ENCODE results near the gene DHRS11.

The DHRS11 gene

DNA sequence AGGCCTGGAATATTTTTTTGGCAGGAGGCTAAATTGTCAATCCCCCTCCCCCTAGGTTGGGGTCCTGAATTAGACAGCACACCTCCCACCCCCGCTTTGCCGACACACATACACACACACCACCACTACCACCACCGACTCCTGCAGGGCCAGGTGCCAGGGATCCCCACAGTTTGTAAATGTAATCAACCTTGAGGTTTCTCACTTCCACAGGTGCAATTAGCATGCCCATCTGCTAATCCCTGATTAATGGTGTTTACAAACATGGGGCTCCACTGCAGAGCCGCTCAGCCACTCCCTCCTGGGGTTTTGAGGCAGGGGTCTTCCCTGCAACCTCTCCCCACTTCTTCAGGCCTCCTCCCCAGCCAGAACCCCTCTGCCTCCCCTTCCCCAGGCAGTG, 21.5 kb downstream of the DHRS11 start:
- no peak for DNase-seq (ENCODE audit: low read depth in 2 of 3, low spot score in 1 of 3)

DNA sequence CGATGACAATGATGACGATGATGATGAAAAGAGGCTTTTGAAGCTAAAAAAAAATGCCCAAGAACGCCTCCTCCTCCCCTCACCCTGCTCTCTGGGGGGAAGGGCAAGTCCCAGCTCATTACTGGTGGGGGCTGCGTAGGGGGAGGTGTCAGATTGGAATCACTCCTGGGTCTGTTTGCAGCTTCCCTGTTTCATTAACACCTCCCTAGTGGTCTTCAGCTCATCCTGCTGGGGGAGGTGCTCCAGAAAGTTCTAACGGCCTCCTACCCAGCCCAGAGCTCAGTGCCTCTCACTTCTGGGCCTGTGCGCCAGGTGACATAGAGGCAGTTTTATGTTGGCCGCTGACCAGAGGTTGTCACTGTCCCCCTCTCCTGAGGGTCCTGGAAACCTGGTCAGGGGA, 22.4 kb downstream of the DHRS11 start:
- DNase-seq (ENCODE audit: low read depth in 2 of 3, low spot score in 1 of 3): no peak

DNA sequence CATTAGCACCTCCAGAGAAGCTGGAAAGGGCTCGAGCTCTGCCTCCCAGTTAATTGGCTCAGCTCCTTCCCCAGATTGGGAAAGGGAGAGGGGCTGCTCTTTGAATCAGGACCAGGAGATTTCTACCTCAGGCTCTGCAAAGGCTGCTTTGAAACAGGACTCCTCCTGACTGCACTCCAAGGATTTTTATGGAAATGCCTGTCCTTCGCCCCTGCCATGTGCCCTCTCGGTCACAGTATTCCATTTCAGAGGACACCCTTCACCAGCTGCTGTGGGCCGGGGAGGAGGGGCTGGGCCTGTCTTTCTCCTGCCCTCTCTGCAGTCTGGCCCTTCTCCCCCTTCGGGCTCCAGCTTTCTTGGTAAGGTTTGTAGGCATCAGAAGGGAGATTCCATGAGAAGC, 23.3 kb downstream of the DHRS11 start:
- DNase-seq (ENCODE audit: low read depth in 2 of 3, low spot score in 1 of 3): no peak

DNA sequence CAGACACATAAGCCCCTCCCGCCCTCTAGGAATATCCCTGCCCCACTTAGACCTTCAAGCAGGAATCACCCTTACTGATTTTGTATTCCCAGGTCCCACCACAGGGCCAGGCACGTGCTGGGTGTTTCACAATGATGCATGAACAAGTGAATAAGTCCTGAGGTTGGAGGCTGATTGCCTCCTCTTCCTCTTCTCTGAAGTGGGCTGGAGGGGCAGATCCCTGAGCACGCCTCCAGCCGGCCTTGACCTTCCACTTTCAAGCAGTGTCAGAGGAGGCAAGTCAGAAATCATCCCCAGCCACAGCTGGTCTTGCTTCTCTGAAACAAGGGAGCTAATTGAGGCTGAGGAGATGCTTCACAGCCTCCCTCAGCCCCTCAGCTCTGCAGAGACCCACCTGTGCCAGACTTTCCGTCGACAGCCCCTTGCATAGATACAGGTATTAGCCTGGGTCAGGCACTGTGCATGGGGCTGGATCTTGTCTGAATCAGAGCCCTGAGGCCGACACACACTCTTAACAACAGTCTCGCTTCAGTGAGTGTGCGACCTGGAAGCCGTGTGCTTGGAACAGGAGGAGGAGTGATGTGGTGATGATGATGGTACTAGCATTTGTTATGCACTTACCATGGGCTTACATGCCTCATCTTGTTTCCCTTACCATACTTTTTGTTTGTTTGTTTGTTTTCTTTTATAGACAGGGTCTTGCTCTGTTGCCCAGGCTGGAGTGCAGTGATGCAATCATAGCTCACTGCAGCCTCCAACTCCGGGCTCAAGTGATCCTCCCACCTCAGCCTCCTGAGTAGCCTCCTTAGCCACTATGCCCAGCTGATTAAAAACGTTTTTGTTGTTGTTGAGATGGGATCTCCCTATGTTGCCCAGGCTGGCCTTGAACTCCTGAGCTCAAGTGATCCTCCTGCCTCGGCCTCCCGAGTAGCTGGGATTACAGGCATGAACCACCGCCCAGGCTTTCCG, 24.7 kb downstream of the DHRS11 start:
- DNase-seq (ENCODE audit: low read depth in 2 of 3, low spot score in 1 of 3): no peak

DNA sequence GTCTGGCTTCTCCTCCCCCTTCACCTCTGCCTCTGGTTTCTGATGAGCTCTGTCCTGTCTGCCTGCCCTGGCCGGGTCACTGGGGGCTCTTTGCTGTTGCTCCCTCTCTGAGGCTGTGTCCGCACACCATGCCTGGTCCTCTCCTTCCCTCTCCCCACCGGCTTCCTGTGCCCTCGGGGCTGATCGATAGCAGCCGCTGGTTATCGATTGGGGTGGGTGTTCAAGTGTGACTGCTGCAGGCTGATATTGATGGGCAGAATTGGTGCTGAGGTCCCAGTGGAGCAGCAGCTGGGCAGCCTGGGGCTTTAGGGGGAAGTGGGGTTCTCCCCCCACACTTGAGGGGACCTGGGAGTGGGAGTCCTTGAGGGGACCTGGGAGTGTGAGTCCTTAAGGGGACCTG, 26.1 kb downstream of the DHRS11 start:
- no peak for DNase-seq (ENCODE audit: low read depth in 2 of 3, low spot score in 1 of 3)

DNA sequence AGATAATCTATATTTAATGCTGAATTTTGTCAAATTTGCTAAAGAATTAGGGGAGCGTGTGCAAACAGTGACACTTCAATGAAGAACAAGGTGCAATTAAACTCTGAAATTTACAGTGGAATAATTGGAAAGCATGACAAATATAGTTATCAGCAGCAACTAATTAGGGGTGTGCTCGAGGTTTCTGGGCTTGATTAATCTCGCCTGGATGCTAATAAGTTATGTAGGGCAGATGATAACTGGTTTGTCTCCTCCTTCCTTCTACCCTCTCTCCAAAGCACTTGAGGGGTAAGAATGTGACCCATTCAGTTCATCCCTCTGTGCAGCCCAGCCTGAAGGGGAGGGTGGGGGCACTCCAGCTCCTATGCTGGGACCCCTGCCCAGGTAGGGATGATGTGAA, 31.6 kb downstream of the DHRS11 start:
- no peak for DNase-seq (ENCODE audit: low read depth in 2 of 3, low spot score in 1 of 3)

DNA sequence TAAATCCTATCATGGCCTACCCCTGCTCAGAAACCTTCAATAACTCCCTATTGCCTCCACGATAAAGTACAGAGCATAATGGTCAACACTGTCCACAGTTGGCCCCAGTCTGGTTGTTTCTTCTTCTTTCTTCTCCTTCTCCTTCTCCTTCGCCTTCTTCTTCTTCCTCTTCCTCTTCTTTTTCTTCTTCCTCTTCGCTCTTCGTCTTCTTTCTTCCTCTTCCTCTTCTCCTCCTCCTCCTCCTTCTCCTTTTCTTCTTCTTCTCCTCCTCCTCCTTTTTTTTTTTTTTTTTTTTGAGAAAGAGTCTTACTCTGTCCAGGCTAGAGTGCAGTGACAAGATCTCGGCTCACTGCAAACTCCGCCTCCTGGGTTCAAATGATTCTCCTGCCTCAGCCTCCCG, 33.5 kb downstream of the DHRS11 start:
- DNase-seq (ENCODE audit: low read depth in 2 of 3, low spot score in 1 of 3): no peak

DNA sequence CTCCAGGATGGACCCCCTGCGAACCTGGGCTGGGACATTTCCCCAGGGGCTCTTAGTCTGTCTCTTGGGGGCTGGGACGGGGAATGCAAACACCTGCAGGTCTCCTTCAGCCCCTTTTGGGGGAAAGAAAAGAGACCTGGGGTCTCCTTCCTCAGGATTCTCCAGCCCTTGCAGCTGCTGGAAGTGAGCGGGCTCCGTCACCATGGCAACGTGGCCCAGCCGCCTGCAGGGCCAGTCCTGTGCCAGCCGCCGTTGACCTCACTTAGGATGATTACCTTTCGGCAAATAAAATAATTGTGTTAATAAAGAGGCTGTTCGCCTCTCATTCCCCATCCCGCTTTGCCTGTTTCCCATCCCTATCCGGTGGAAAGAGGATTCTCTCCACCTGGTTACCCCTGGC, 35.4 kb downstream of the DHRS11 start:
- DNase-seq (ENCODE audit: low read depth in 2 of 3, low spot score in 1 of 3): no peak

DNA sequence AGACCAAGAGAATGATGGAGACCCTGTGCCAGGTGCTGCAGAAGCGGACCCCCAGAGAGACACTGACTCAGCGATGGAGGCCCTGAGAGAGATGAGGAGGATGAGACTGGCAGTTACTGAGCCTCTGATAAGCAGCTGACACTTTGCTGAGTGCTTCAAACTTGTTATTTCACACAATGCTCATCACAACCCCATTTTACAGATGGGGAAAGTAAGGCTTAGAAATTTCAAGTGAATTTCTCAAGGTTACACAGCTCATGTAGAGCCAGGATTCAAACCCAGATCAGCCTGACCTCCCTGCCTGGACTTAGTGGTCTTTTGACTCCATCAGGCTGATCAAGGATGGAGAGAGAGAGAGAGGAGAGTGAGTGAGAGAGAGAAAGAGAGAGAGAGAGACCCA, 36.9 kb downstream of the DHRS11 start:
- no peak for DNase-seq (ENCODE audit: low read depth in 2 of 3, low spot score in 1 of 3)

DNA sequence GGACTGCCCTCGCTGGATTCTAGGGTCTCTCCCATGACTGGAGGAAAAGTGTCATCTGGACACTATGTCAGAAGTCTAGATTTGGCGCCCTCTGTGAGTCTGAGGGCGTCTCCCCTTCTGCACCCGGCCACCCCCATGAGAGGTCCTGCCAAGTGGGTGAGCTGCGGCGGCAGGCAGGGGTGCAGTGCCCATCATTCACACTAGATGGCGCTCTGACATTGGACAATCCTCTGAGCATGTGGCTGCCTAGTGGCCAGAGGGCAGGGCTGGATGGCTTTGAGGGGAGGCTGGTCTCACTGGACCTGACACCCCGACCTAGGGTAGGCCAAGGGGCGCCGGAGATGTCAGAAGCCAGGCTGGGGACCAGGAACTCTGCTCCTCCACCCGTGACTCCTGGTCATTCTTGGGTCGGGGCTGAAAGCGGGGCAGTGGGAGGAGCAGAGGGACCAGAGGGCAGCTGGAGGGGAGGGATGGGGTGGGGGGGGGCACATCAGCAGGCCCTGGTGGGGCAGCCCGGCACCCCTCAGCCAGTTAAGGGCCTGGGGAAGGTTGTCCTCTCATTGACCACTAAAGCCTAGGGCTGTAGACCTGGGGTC, 37.7 kb downstream of the DHRS11 start:
- DNase-seq (ENCODE audit: low read depth in 2 of 3, low spot score in 1 of 3): peak; percentile 57 to 87 (median 71)

DNA sequence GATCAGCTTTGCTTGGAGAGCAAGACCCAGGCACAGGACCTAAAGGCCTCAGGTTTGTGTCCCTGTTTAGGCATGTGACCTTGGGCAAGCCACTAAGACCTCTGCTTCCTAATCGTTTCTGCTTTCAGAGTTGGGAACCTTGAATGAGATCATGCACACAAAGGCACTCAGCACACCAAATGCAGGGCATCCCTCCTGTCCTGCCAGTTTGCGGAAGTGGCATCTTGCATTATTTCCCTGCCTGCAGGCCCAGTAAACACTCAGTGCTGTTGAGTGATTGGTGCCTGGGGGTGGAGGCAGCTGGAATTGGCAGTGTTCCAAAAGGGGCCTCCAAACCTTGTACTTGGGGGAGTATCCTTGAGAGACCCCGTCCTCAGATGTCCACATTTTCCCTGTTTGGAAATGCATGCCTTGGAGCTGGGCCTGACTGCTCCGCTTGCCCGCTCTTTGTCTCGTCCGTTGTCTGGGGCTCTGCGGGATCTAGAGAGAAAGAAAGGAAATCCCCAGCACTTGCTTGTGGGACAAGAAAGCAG, 38.4 kb downstream of the DHRS11 start:
- no peak for DNase-seq (ENCODE audit: low read depth in 2 of 3, low spot score in 1 of 3)

DNA sequence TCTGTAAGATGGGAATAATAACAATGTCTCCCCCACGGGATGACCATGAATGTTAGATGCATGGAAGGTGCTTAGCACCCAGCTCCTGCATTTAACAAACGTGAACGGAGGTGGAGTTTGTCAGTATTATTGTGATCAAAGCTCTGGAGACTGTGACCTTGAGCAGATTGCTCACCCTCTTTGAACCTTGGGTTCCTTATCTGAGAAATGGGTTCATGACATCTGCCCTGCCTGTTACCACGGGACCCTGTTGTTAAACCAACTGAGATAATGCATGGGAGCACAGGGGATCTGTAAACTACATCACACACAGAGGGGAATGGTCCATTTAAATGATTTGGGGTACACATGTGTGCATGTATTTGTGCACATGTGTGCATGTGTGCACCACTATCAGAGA, 39.3 kb downstream of the DHRS11 start:
- no peak for DNase-seq (ENCODE audit: low read depth in 2 of 3, low spot score in 1 of 3)

DNA sequence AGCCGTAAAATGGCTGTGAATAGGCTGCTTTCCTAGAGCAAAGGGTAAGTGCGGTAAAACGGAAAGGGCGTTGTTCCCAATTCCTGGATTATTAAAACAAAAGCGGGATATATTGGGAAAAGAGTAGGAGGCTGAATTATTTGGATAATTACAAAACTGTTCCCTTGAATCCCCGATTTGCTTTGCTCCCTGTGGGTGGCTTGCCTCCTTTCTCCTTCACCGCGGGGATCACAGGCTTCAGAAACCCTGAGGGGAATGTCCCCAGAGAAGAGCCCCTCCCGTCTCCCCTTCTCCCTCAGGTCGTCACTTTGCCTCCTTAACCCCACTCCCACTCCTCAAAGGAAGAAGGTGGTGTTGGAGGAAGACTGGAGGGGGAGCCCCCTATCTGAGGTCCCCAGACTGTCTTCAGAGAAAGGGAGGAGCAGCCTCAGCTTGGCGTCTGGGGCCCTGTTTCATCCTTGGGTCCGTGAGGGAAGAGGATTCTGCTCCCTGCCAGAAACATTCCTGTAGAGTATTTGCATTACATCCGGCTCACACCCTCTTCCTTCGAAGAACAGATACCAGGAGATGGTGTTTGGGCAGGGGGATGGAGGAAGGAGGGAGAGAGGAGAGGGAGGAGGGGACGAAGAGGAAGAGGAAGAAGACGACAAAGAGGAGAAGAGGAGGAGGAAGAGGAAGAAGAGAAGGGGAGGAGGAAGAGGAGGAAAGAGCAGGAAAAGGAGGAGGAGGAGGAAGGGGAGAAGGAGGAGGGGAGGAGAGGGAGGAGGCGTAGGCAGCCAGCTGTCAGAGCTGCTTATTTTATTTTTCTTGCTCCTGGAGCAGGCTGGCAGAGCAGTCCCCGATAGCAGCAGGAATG, 41.5 kb downstream of the DHRS11 start:
- DNase-seq (ENCODE audit: low read depth in 2 of 3, low spot score in 1 of 3): no peak

DNA sequence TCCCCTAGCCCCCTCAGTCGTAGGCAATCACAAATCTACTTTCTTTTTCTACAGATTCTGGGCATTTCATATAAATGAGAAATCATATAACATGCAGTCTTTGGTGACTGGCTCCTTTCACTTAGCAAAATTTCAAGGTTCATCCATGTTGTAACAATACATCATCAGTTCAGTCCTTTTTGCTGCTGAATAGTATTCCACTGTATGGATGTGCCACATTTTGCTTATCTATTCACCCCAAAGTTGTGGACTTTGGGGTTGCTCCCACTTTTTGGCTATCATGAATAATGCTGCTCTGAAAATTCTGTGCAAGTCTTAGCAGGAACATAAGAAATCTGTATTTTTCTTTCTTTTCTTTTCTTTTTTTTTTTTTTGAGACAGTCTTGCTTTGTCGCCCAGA, 48.7 kb downstream of the DHRS11 start:
- no peak for DNase-seq (ENCODE audit: low read depth in 2 of 3, low spot score in 1 of 3)

DNA sequence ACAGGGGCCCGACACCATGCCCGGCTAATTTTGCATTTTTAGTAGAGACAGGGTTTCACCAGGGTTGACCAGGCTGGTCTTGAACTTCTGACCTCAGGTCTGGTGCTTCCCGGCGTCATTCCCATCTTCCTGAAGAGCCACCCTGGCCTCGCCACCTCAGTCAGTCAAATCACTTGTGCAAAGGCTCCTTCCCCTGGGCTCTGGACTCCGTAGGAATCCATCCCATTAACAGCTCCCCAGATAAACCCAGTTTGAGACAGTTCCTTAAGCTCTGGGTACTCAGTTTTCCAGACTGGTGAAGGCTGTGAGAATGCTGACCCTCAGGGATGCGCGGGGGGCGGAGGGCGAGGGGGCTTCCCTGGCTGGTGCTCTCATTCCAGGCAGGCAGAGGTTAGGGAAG, 49.2 kb downstream of the DHRS11 start:
- DNase-seq (ENCODE audit: low read depth in 2 of 3, low spot score in 1 of 3): no peak

DNA sequence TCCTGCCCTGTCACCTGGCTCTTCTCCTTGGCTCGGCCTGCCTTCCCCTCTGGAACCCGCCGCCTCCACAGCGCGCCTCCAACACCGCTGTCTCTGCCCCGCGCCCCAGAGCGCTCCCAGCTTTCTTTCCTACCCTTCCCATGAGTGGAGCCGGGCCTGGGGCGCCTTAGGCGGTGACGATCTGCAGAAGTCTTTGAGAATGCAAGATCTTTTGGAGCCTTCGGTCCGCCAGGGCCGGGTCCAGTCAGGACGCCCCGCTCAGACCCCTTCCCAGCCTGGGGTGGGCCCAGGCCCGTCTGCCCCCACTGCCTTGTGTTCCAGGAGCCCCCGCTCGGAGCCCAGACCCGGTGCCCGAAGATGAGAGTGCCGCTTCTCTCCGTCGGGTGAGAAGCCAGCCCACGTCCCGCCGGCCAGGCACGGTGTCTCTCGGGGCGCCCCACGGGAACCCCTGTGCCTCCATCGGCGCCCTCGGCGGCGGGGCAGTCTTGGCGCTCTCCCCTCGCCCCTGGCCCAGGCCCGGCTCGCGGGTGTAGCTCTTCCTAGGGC, 49.7 kb downstream of the DHRS11 start:
- no peak for DNase-seq (ENCODE audit: low read depth in 2 of 3, low spot score in 1 of 3)

DNA sequence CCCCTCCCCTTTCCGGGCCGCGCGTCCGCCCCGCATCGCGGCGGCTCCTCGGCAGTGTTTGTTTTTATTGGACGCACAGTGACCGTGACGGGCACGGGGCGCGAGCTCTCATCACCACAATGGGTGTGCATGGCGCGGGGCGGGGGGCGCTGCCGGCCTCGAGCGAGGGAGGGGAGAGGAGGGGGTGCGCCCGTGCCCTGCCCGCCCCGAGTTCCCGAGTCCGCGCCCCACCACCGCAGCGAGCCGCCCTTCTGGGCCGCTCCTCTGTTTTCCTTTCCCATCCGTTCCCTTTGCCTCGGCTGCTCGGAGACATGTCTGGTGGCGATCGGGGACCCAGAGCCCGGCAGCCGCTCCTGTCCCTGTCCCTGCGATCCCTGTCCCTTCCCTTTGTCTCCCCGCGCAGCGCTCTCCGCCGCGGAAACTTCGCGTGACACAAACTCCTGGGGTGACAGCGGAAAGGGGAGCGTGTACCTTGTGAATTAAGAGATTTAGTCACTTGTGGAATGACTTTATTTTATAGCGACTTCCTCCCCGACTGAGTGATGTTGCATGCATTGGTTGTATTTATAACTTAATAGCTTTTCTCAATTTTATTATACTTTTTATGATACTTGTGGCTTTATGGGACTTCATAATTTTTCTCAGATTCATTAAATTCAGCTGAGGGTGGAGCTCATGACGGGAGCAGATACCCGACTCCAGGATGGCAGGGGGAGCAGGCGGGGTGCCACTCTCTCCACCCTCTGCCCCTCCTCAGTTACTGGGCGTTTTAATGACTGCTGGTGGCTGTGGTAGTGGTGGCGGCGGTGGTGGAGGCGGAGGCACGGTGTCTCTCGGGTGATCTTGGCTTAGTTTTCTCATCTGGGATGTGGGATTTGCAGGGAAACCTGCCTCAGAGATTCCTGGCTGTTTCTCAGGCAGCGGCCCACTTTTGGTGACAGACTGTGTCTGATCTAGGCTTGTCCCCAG, 50.5 kb downstream of the DHRS11 start:
- no peak for DNase-seq (ENCODE audit: low read depth in 2 of 3, low spot score in 1 of 3)

DNA sequence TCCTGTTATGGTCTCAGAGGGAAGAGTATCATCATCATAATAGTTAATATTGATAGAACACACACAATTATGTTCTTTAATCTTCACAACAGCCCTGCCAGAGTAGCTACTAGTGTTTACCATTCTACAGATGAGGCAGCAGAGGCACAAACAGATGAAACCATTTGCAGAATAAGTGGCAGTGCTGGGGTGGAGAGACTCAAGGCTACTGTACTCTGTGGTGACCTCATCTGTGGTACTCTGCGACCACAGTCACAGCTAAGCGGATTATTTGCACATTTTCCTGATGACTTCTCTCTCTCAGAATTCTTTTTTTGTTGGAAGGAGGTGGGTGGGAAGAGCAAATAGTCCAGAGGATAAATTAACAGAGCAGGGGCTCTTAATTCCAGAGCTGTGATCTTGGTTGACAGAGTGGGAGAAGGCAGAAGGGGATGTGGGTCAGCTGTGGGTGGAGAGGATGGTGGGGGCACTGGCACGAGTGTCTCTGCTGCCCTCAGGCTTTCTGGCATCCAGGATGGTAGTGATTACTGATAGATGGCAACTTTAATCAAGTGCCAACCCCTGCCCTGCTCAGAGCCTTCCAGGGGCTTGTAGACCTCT, 51.5 kb downstream of the DHRS11 start:
- DNase-seq (ENCODE audit: low read depth in 2 of 3, low spot score in 1 of 3): no peak

DNA sequence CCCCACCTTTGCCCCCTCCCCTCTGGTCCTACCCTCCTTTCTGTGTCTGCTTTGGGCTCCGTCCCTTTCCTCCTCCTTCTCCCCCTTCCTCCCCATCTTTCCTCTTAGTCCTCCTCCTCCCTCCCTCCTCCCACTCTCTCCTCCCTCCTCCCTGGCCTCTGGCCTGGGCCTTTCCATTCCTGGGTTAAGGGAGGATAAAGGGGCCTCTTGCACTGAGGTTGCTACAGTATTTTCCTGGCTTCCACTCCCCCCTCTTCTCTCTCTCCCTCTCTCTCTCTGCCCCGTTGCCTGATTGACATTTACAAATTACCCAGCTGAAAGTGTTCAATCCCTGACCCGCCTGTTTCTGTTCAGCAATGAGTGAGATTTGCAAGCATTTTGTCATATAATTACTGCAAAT, 53.7 kb downstream of the DHRS11 start:
- DNase-seq (ENCODE audit: low read depth in 2 of 3, low spot score in 1 of 3): no peak

DNA sequence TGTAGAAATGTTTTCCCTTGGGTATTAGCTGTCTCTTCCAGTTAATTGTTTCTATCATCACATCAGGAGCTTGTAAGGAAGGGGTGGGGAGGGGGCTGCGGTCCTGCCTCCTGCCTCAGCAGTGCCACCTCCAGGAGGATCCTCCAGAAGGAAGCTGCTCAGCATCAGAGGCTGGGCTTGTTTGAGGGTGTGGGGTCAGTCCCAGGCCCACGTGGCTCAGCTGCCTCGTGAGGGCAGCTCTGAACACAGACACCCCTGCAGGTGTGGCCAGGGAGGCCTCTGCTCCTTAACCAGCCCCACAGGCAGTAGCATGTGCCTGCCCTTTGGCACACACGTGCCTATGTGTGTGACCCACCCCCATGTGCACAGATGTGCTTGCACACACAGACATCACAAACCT, 56.0 kb downstream of the DHRS11 start:
- no peak for DNase-seq (ENCODE audit: low read depth in 2 of 3, low spot score in 1 of 3)
